Peyer's patch (tissue), 4 donors: ENCODE measurements around the gene PMP22.

Experiments
- CTCF ChIP-seq, 6 experiments: fragments of 450-650 bp in 4 of 6; fragments of 200-600 bp in 2 of 6; sonication (generic) in 1 of 6; IDR thresholded peaks; one replicate each; pipeline ENCODE4 v1.5.1; 2017 to 2019; ENCODE audit warnings: antibody characterized with exemption in 6 of 6, mild to moderate bottlenecking in 3 of 6, moderate library complexity in 1 of 6
- POLR2A ChIP-seq, 2 donors: fragments of 450-650 bp; IDR thresholded peaks; one replicate each; pipeline ENCODE4 v1.5.1; 2017; ENCODE audit warnings: antibody characterized with exemption in 2 of 2, mild to moderate bottlenecking in 2 of 2, moderate library complexity in 2 of 2

- TF ChIP-seq POLR2A (IDR thresholded peaks at IDR 0.05): no peak
- no peak for TF ChIP-seq CTCF (IDR thresholded peaks at IDR 0.05)
Measured at GRCh38 chr17:15184872-15185624, 80.1 kb downstream of the PMP22 start.
